ENCODE results near the gene MYH1.
"Not testable (repeated sequence)": the region's sequence is repeated elsewhere in the genome, so short reads cannot be mapped to it uniquely, and the experiment has no call there.

Gene MYH1

DNA sequence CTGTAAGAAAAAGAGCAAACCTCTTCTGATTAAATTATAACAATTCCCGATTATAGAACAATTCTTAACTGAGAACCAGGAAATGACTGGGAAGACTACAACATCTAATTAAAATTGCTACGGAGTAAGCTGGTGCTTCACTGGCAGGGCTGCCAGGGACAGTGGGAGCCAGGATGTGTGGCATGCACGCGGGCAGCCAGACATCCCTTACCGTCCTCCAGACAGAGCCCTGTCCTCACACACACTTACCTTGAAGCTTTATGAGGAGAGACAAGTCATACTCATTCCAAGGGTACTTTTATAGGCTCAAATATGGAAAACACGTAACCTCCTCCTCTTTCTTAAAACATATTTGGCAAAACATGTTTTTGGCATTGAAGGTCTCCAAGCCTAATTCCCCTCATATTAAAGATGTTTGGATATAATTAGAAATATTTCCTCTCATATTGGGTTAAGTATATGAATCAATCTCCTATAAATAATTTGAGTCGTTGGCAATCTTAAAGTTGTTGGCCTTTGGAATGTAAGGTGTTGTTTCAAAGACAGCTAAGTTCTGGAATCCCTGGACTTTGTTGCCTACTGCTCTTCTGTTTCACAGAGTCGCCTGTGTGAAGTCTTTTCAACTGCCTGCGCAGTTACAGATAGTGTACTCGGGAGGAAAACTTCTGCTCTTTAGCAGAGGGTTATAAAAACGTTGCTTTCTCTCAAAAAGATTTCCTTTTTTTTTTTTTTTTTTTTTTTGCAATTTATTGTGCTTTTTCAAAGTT, at the start of gene MYH1:
TSS of gene MYH1 (minus strand) at position 272 of the 767 bp plus-strand sequence. CDS start 1,900 bp downstream, outside the sequence.
- DNase-seq = no peak

DNA sequence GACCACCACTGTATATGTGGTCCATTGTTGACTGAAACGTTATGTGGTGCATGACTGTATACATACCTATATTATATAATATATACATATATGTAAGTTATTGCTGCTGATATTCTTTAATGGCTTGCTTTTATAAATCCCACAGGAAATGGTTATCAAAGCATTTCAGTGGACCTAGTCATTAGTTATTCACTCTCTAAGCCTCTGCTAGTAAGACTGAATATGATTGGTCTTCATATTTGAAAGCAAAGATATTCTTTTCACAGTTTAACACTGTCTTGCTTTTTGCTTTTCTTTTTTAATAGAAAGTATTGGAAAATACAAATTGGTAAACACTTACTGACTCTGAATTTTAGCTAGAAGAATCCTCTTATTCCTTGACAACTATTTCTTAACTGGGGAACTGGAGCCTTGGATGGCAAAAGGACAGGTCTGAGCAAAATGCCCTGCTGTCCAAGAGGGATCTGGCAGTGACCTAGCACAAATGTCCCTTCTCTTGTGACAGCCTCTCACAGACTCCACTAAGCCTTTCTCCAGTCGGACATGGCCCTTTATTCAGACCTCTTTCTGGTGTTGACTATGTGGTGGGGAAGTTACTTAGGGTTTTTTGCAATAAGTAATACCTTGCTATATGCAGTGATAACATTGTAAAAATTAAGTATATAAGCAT, 45.8 kb upstream of the MYH1 start:
- no peak for DNase-seq

DNA sequence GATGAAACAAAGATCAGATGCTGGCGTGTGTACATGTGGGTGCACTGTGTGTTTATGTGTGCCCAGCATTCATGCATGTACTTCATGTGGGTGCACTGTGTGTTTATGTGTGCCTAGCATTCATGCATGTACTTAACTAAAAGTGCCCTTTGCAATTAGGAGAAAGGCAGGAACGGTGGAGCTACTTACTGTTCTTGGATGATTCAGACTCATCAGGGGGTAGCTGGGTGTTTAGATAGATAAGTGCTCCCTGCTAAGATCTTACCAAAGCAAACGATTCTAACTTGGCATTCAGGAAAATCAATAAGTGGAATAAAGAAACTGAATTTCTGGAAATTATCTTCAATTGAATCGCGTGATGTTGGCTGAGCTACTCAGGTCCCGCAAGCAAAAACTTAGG, 39.7 kb upstream of the MYH1 start:
- no peak for DNase-seq

DNA sequence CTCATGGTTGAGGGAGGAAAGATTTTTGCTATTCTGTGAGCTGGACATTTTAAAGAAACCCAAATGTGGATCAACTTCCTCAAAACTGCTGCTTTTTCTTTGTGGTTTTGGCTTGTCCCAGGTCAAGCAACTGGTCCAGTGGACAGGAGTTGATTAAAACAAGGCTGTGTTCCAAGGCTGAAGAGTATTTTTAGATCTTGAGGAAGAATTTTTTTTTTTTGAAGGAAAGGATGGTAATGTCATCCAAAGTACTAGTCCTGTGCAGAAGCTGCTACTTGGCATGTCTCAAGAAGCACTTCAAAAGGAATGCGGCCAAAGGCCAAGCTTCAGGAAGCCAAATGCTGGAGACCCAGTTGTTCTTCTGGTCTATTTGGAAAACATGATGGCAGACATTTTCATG, 39.1 kb upstream of the MYH1 start:
- DNase-seq = no peak

DNA sequence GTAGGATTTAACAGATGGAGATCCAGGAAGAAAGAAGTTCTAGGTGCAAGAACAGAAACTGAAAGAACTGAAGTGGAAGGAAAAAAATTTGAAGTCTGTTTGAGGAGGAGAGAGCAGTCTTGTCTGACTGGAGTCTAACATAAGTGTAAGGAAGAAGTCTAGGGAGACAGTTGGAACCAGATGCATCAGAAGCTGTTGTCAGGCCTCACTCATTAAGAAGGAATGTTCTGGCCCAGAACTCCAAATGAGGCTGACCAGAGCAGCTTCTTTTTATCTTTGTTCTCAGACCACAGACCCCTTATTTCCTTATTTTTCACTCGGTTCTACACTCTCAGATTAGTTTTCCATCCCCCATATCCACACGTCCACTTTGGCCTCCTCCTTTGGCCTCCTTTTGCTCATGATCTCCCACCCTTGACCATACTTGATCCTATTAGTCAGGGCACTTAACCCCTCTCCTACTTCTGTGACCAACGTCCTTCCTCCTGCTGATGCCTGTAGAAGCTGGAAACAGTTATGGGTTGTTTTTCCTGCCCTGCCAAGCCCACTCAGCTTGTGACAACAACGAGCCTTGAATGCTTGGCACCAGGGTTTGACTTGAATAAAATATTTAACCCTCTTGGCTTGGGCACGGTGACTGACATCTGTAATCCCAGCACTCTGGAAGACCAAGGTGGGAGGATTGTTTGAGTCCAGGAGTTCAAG, 38.1 kb upstream of the MYH1 start:
- DNase-seq = no peak

DNA sequence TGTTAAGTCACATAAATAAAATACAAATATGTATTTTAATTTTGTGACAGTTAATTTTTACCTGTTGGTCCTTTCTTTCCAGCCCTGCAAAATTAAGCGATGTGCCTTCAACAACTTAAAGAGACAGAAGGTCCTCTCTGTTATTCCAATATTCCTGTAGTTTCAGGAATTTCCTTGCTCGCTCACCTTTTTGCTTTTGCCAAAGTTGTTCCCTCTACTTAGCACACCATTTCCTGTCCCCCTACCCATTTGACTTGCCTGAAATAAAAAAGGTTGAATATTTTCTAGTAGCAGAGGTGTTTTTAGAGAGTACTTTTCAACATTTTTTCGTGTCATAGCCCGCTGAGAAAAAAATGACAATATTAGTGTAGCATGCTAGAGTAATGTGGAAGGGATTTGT, 31.7 kb upstream of the MYH1 start:
- DNase-seq = no peak

DNA sequence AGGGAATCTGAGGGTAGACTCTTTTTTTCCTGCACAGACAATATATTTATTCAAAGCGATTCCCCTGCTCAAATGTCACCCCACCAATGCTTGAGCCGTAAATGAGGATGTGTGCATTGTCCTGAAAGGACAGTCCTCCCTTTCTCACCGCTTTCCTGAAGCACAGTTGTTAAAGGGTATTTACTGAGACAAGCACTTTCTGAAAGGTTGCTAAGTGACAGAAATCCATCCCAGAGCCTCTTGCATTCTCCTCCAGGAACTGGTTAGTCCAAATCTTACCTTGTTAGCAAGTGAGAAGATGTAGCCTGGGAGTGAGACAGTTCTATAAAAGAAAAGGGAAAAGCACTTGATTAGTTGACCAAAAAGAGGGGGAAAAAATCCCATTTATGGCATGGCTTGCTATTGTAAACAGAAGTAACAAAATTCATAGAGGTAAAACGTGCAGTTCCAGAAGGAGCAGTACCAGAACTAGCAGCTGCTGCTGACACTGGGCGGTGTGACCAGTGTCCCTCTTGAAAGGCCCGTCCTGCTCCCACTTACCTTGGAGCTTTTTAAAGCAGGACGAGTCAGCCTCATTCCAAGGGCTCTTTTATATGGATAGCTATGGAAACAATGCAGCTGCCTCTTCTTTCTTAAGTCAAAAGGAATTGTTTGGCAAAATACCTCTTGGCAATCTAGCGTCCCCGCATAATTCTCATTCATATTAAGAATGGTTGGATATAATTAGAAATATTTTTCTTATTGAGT, 30.9 kb upstream of the MYH1 start, which contains the start of gene MYH2:
TSS of gene MYH2 (minus strand) at position 563 of the 747 bp plus-strand sequence. CDS start 1,738 bp downstream, outside the sequence.
- no peak for DNase-seq

DNA sequence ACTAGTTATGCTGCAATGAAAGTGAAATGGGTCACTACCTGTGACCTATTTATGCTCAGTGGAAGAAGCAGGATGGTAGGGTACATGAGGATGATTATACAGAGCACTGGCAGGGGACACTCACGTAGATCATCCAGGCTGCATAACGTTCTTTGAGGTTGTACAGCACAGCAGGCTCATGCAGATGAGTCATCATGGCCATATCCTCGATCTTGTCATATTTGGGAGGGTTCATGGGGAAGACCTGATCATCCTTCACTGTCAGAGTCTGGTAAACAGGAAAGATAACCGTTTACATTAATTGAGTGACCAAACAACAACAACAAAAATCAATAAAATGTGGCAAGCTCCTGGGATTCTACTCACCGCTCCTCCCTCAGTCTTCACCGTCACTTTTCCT, 29.0 kb upstream of the MYH1 start:
- no peak for DNase-seq

DNA sequence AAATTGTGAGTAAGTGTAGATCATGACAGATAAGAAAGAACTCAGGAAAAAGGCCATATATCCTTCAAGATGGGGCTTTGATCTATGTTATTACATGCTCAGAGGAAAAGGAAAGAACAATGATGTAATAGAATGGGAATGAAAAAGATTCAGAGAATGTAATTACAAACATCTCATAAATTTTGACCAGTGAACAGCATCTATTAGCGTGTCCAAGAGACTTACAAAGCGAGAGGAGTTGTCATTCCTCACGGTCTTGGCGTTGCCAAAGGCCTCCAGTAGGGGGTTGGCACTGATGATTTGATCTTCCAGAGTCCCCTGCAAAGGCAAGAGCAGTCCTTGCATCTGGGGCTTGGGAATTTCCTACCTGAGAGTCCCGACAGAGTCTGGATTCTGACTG, 25.1 kb upstream of the MYH1 start:
- not testable (repeated sequence) for DNase-seq

DNA sequence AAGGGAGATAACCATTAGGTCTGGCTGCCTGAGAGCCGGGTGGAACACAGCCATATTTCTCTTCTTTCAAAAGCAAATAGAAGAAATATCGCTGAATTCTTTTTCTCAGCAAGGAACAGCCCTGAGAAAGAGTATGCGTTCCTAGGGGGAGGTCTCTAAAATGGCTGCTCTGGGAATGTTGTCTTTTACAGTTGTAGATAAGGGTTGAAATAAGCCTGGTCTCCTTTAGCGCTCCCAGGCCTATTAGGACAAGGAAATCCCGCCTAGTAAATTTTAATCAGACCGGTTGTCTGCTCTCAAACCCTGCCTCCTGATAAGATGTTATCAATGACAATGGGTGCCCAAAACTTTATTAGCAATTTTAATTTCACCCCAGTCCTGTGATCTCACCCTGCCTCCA, 22.8 kb upstream of the MYH1 start:
- DNase-seq = not testable (repeated sequence)

DNA sequence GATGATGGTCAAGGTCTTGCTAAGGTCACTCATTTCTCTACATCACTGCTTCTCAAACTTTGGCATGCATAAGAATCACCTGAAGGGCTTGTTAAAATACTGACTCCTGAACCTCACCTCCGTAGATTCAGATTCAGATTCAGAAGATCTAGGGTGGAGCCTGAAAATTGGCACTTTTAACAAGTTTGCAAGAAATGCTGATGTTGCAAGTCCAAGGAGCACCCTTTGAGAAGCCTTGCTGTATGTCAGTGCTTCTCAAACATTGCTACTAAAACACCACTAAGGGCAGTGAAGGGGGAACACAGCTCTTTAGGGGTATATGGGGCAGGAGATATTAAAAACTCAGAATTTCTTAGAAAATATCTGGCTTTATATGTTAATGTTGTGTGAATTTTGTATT, 13.7 kb upstream of the MYH1 start:
- no peak for DNase-seq

DNA sequence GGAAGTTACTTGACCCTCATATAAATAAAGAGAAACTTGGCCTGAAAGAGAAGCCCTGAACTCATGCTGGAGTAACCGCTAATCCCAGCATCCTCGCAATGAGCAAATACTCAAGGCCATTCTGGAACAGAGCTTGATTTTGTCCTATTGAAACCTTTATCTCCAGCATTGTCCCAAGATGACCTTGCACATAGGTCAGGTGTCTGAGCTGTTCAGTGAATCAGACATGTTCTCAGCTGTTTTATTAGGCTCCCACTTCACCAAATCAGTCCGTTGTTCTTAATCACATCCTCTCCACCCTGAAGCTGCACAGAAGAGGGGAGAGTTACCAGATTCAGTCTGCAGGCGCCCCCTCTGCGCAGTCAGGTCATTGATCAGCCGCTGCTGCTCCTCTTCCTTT, 9.1 kb upstream of the MYH1 start:
- DNase-seq = no peak

DNA sequence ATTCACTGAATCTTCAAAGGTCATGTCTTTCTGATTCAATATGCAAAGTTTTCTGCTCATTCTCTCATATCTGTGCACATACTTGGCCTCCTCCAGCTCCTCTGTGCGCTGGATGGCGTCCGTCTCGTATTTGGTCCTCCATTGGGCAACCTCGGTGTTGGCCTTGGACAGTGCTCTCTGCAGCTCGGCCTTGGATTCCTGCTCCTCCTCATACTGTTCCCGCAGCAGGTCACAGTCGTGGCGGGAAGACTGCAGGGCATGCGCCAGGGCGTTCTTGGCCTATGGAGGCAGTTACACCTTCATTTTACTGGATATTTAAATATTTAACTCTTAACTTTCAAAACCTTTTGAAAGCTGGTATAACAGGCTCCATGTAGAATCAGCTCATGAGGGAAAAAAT, 8.2 kb upstream of the MYH1 start:
- no peak for DNase-seq

DNA sequence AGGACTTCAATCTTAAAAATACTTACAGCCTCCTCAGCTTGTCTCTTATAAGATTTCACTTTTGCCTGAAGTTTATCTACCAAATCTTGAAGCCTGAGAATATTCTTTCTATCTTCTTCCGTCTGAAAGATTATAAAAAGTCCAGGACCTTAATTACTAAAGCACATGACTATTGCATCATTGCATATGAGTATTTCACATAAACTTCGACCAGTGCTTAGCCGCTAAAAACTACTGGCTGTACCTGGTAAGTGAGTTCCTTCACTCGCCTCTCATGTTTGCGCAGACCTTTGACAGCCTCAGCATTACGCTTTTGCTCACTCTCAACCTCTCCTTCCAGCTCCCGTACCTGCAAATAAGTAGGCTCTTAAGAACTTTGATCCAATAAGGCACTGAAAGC, 4.7 kb upstream of the MYH1 start:
- no peak for DNase-seq

DNA sequence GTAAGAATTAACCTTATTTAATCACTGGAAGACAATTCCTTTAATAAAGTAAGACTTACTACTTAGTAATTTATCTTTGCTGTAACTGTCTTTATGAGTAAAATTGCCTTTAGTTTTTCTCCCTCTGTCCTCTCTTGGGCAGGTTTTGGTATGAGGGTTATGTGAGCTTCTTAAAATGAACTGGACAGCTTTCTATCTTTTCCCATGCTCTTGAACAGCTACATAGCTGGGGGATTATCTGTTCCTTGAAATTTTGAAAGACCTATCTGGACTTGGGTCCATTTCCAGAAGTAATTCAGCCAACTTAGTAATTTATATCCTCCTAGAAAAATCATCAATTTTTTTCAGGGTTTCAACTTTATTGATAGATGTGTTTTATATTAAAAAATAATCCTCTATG, 3.6 kb upstream of the MYH1 start:
- no peak for DNase-seq

DNA sequence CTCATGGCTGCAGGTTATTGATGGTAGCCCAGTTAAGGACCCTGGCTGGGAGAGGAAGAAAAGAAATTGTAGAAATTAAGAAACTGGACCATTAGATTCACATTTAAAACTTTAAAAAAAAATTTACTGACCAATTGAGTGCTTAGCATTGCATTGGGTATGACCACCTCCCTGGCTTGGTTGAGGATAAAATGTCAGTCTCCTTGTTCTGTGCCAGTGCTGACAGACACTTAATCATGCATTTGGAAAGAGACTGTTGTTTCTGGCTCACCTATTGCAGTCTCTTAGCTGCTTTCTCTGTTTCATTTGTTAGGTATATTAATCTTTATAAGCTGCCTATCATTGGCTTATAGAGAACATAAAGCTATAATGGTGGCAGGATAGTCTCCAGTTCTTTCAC, 1.7 kb downstream of the MYH1 start:
- DNase-seq = no peak

DNA sequence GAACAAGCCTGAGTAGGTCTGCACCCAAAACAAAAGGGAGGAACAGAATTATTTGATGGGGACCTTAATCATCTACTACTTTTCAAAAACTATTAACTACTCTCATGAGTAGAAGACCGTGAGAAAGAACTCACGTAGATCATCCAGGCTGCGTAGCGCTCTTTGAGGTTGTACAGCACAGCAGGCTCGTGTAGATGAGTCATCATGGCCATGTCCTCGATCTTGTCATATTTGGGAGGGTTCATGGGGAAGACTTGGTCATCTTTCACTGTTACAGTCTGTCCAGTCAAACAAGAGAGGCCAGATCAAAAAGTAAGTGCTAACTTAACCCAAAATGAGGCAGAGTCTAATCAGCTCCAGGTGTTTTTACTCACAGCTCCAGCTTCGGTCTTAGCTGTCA, 2.3 kb downstream of the MYH1 start:
- no peak for DNase-seq

DNA sequence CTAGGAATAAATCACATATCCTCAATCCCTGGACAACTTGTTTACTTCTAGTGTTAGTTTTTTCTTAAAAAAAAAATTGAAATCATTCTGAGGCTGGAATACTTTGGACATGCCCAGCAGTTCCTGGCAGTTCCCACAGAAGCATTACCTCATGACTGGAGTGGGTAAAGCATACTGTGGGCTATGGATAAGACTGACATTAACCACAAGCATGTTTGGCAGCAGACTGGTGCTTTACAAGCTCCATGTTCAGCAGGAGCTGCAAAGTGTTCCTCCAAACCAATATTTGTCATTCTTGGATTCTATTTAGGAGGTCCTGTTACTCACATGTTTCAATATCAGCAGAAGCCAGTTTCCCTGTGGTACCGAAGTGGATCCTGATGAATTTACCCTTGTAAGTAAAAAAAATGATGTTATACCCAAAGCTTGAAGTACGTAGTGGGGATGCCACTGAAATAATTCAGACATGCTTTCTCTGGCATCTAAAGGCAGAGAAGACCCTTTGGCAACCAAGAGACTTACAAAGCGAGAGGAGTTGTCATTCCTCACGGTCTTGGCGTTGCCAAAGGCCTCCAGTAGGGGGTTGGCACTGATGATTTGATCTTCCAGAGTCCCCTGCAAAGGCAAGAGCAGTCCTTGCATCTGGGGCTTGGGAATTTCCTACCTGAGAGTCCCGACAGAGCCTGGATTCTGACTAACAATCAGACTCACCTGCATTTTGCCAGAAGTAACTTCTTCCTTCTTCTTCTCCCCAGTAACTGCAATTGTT, 4.9 kb downstream of the MYH1 start:
- no peak for DNase-seq

DNA sequence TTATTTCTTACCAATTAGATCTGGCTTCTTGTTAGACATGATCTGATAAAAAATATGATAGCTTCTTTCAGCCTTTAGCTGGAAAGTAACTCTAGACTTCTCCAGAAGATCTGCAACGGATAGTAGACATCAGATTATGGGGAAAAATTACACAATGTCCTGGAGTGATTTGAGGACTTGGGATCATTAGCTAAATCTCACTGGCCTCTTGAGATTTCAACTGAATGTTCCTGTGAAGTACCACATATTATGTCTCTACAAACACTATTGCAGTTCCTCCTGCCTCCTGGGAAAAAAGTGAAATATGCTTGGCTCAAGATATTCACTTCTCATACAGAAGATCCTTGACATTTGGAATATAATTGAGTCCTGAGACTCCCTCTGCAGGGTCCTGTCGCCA, 5.5 kb downstream of the MYH1 start:
- DNase-seq = no peak

DNA sequence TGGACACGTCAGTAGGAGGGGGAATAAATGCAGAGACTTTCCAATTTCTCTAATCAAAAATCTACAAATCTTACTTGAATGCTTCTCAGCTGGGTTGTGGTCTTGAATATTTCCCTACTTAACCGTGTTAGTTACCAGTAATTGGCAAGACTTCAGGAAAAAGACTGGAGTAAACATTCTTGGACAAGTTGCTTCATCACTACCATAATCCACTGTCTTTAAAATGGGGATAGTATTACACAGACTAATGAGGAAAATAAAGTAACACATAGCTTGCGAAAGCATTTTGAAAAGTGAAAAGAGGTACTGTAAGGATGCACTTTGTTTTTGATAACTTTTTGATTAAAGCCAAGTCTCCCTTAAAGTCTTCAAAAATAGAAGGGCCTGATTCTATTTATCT, 18.4 kb downstream of the MYH1 start:
- no peak for DNase-seq

DNA sequence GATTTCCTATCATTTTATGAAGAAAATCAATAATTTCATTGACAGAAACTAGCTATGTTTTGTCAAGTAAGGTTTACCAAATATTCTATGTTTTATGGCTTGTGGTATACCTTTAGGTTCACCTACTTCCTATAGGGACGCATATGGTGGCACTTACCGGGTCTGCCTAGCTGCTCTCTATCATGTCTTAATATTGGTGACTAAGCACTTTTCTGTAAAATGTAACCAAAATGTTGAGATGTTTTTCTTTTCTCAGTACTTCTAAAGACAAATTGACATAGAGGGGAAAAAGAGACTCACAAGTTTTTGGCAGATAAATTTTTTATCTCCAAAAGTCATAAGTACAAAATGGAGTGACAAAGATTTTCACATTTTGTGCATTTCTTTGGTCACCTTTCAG, 26.3 kb downstream of the MYH1 start:
- no peak for DNase-seq

DNA sequence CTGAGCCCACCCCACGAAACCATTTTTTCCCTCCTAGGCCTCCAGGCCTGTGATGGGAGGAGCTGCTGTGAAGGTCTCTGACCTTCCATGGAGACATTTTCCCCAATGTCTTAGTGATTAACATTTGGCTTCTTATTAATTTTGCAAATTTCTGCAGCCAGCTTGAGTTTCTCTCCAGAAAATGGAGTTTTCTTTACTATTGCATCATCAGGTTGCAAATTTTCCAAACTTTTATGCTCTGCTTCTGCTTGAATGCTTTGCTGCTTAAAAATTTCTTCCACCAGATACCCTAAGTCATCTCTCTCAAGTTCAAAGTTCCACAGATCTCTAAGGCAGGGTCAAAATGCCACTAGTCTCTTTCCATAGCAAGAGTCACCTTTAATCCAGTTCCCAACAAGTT, 36.1 kb downstream of the MYH1 start:
- DNase-seq = no peak

DNA sequence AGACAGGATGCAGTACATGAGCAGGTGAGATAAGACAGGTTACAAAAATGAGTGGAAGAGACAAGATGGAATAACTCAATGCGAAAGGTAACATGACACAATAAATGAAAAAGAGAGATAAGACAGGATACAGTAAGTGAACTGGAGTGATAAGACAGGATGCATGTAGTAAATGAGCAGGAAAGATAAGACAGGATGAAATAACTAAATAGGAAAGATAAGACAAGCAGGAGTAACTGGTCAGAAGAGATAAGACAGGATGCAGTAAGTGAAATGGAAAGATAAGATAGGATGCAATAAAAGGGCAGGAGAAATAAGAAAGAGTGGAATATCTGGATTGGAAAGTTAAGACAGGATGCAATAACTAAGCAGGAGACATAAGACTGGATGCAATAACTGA, 40.6 kb downstream of the MYH1 start:
- no peak for DNase-seq

Measured in KG1 (cell line).